Stimulated activated naive CD8-positive, alpha-beta T cell treated with anti-CD3 and anti-CD28 coated beads, Interleukin-15, amount 100 ng/mL, for 72 hours (primary cell): Measurements from ENCODE around the gene PPP1R26.

Source experiments
- ATAC-seq: fragments of 150-1000 bp; cut with Tn5 transposase; 2 replicates; pipeline ENCODE4 v1.10.0; 2021; ENCODE audit warnings: mild to moderate bottlenecking, moderate library complexity
- DNase-seq, 2 donors: peaks; one replicate each; pipeline ENCODE4 v3.0.0; 2021 to 2022
- H3K27ac Mint-ChIP-seq, 2 donors: one replicate each; pipeline ENCODE4 v1.8.0; 2022; ENCODE audit warnings: mild to moderate bottlenecking in 2 of 2, mixed read lengths in 2 of 2, moderate library complexity in 2 of 2
- H3K27me3 Mint-ChIP-seq: one replicate; pipeline ENCODE4 v1.8.0; 2022; ENCODE audit warnings: mixed read lengths
- H3K4me1 Mint-ChIP-seq: one replicate; pipeline ENCODE4 v1.8.0; 2022; ENCODE audit warnings: mild to moderate bottlenecking, mixed read lengths
- H3K4me3 Mint-ChIP-seq, 2 donors: one replicate each; pipeline ENCODE4 v1.8.0; 2022; ENCODE audit warnings: mild to moderate bottlenecking in 2 of 2, mixed read lengths in 2 of 2, moderate library complexity in 1 of 2
- H3K9me3 Mint-ChIP-seq, 2 donors: one replicate each; pipeline ENCODE4 v1.8.0; 2022; ENCODE audit warnings: mixed read lengths in 2 of 2

PPP1R26 gene

DNA sequence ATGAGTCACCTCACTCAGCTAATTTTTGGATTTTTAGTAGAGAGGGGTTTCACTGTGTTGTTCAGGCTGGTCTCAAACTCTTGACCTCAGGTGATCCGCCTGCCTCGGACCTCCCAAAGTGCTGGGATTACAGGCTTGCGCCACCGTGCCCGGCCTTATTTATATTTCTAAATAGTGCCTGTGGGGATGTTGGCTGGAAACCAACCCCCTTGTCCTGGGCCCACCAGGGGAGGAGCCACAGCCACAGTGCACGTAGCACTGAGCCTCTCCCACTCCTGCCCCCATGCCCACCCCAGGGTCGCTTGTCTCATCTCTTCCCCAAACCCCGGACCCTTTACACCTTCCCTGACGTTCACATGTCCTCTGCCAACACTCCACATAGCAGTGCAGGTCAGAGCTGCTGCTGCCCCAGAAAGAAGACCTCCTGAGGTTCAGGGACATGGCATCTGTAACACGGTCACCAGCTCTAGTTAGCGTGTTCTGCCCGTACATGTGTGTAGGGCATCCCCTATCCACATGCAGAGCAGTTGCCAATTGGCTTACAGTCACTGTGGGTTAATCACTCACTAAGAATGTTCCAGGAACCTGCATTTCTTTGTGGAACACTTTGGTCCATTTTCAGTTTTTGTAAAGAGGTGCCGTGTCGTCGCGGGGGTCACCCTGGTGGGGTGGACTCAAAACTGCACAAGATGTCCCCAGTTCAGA is 10.7 kb downstream of the PPP1R26 start:
- Mint-ChIP-seq H3K27me3 (peaks cover 27% of the 10 kb centered on the region), H3K27ac (no peak overlapping the region)

DNA sequence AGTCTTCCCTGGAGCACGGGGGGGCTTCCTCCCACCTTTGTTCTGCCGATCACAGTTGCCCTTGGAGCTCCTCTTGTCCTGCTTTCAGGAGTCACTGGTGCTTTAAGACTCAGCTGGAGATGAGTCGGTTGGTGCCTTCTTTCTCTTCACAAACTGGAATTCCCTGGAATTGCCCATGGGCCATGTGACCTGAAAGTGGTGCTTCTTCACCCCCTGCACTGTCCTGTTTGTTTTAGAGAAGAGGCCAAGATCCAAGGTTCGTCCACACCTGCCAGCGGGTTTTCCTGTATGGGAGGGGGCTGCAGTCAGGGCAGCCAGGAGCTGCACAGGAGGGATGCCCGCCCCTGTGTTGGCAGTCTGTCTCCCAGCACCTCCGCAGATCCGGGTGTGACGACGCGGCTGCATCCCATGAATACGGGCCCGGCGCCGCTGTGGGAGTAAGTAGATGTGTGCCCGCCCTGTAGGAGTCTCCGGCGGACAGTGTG is 11.4 kb downstream of the PPP1R26 start:
- ATAC-seq (no peak), DNase-seq (no peak)
- no peaks in the 10 kb centered on the region for H3K9me3 Mint-ChIP-seq
- H3K27me3 Mint-ChIP-seq: peaks cover 26% of the 10 kb centered on the region
- no peaks in the 10 kb centered on the region for H3K4me1 Mint-ChIP-seq
- no peak overlapping the region for H3K4me3 Mint-ChIP-seq
- no peak overlapping the region for H3K27ac Mint-ChIP-seq

More for the DNA sequence above, 10.7 kb downstream of the PPP1R26 start:
- DNase-seq (no peak), ATAC-seq (no peak)
- no peak overlapping the region for H3K4me3 Mint-ChIP-seq
- no peaks in the 10 kb centered on the region for H3K4me1 Mint-ChIP-seq
- no peaks in the 10 kb centered on the region for H3K9me3 Mint-ChIP-seq

DNA sequence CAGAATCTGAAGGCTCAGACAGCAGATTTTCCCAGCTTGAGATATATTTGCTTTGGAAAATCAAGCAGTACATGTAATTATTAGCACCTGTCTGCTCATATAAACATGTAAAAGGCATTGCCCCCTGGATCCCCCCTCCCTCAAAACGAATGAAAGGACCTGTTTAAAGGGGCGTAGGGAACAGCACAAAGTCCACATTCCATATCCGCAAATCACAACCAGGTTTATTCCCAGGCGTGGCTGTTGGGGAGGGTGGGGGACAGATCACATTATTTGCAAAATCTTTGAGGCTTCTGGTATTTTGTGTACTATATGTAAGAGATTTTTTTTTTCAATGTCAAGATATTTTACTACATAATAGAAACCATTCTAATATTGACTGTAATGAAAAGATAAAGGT is 12.2 kb downstream of the PPP1R26 start:
- H3K4me3 Mint-ChIP-seq: no peak overlapping the region
- peaks cover 26% of the 10 kb centered on the region for H3K27me3 Mint-ChIP-seq
- H3K4me1 Mint-ChIP-seq: no peaks in the 10 kb centered on the region
- H3K27ac Mint-ChIP-seq: no peak overlapping the region
- no peak for ATAC-seq
- DNase-seq: no peak
- no peaks in the 10 kb centered on the region for H3K9me3 Mint-ChIP-seq

DNA sequence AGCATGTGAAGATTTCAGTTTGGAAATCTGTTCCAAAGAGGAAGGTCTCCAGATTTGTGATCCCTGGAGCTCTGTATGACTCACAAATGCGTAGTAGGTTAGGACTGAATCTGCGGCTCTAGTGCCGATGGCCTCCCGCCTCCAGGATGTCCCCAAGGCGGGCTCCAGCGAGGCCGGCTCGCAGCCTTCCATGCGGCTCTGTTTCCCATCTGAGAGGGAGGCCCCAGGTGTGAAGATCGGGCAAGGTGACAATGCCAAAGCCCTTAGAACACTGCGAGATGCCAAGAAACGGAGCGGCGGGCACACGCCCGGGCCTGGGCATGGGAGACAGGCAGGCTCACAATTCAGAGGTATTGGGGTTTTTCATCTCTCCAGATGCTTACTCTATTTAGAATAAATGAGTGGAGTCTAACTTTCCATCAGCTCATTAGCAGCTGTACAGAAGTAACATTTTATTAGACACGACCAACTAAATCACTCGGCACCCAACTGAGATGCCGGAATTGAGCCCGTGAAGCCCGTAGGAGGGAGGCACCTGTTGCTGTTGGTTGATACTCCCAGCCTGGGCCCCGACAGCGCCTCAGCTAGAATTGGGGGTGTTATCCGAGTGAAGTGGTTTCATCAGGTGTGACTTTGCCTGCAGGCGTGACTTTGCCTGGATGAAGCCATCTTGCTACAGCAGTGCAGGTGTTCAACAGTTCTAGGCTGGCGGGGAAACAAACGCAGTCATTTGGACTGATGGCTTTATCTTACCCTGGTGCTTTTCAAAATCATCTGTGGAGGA is 13.5 kb downstream of the PPP1R26 start:
- ATAC-seq (no peak), DNase-seq (no peak)
- H3K9me3 Mint-ChIP-seq: no peaks in the 10 kb centered on the region
- H3K4me3 Mint-ChIP-seq: no peak overlapping the region
- H3K27ac Mint-ChIP-seq: no peak overlapping the region
- no peaks in the 10 kb centered on the region for H3K4me1 Mint-ChIP-seq
- H3K27me3 Mint-ChIP-seq: peaks cover 26% of the 10 kb centered on the region

DNA sequence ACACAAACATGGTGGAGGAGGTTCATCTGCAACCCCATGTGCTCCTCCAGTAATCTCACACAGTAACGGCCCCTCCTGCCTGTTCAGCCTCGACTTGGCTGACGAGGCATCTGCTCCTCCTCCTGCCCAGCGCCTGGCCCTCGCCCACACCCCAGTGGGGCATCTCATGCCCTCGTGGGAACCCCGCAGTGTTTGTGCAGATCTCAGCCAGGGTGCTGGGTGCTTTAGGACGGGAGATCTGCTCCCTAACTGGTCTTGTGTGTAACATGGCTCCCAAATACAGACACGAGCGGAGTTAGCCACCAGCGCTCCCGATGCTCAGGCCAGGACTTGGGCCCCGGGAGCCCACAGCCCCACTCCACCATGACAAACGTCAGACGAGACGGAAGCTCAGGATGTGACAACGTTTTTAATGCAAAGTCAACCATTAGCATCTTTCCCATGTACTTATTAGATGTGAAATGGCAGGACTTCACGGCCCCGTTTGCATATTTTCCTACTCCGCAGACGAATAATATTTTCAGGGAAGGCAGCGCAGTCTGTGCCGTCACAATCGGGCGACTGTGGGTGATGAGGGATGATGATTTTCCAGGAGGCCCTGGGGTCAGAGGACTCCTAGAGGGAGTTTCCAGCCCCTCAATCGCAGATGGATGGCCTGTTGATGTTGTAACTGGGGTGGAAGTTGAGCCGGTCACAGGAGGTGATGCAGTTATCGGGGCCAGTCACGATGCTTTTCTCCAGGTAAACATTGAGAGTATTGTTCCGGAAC is 15.4 kb downstream of the PPP1R26 start:
- no peak for ATAC-seq
- H3K4me1 Mint-ChIP-seq: peaks cover 6% of the 10 kb centered on the region
- no peak overlapping the region for H3K27ac Mint-ChIP-seq
- no peaks in the 10 kb centered on the region for H3K9me3 Mint-ChIP-seq
- H3K27me3 Mint-ChIP-seq: peaks cover 26% of the 10 kb centered on the region
- no peak overlapping the region for H3K4me3 Mint-ChIP-seq
- no peak for DNase-seq

DNA sequence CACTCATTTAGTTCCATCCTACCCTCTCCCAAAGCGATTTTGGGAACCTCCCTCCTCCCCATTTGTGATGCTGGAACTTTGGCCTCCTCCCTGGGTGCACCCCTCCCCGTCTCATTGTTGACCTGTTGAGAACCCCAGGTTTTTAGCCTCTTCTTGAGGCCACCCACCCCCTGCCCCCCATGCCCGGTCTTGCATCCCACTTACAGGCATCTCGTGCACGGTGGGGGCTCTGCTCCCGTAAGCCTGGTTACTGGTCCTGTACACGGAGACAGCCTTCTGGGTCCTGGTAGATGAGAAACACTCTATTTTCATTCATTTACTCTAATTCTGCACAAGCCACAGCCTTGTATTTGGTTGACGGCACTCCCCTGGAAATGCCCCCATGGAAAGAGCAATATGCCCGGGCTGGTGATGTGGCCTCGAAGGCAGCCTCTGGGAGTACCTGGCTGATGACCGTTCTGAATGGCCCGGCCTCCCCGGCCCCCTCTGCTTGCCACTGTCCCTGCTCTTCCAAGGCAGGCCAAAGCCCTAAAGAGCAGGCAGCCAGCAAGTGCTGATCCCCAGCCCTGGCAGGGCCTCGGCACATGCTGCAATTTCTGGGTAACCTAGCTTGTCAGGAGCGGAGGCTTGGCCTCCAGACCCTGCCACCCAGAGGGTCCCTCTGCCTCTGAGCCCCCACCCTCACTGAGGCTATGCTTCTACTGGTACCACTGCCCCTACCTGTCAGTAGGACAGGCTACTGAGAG is 19.0 kb downstream of the PPP1R26 start:
- Mint-ChIP-seq H3K27me3 (peaks cover 10% of the 10 kb centered on the region), H3K9me3 (no peaks in the 10 kb centered on the region), H3K27ac (no peak overlapping the region), H3K4me3 (no peak overlapping the region), H3K4me1 (peaks cover 30% of the 10 kb centered on the region)
- ATAC-seq (no peak), DNase-seq (no peak)

DNA sequence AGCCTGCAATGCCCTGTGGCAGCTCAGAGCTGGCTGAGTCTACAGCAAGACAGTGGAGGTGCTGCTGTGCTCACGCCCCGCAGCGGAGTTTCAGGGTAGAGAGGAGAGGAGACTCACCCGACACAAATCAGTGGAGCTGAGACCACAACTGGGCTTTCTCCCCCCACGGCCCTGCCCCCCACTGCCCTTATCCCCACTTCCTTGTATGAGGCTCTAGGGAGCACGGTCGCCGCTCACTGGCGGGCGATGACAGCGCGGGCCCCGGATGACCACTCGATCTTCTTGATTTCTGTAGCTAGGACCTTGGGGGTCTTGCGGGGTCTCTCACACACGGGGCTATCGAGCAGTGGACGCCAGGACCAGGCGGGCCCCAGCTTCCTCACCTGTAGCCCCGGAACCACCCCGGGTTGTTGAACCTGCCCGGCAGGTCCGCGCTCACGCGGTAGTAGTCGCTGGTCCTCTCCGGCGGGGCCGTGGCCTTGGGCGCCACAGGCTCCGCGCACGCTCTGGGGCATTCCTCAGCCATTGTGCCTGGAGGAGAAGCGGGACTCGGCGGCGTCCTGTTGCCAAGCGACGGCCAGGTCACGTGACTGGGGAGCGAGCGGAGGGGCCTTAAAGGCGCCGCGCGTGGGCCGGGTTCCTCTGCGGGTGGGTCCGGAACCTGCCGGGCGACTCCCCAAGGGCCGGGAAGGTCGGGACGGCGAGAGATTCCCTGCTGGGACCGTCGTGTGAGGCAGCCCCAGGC is 19.9 kb downstream of the PPP1R26 start:
- DNase-seq (peak; percentile 69 to 80), ATAC-seq (peak; percentile 53)
- peaks cover 10% of the 10 kb centered on the region for H3K27me3 Mint-ChIP-seq
- H3K4me1 Mint-ChIP-seq: peaks cover 34% of the 10 kb centered on the region
- peak overlapping the region; percentile 87 to 89 for H3K4me3 Mint-ChIP-seq
- no peaks in the 10 kb centered on the region for H3K9me3 Mint-ChIP-seq
- H3K27ac Mint-ChIP-seq: peak overlapping the region in 1 of 2 donors; percentile 34

DNA sequence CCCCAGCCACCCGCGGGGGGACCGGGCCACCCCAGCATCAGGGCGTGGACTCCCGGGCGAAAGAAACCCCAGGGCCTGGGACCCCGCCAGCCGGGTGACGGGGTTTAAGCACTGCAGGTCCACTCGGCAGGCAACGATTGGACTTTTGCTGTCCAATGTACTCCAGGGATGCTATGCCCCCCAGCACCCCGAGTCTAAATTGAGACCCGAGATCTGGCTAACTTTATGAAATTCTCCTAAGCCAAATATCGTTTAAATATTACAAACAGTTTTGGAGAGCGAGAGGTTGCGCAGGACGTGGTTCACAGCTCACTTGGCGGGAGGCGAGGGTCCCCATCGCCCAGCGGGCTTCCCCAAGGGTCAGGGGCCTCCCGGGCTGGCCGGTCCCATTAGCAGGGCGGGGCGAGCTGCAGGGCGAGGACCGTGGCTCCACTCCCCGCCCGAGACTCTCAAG is 20.5 kb downstream of the PPP1R26 start:
- ATAC-seq (peak; percentile 5), DNase-seq (no peak)

DNA sequence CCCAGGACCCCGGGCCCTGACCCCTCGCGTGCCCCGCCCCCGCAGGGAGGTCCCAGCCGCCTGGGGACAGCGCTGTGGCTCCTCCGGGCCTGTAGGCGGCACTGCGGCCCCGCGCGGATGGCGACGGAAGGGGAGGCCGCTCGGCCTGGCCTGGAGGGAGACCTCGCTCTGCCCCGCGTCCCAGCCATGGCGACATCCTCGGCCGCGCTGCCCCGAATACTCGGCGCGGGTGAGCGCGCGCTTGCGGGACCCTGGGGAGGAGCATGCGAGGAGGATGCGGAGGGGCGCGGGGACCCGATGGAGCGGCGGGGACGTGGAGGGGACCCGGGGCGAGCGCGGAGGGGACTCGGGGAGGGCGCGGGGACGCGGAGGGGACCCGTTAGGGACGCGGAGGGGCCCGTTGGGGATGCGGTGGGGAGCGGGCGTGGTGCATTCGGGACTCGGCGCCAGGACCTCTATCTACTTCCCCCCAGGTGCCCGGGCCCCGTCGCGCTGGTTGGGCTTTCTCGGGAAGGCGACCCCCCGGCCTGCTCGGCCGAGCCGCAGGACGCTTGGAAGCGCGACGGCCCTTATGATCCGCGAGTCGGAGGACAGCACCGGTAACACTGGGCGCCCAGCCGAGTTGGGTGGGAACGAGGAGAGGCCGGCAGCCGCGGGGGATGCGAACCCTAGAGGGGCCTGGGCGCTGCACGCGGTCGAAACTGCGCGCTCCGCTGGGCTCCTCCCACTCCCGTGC is 21.1 kb downstream of the PPP1R26 start, which contains the start of gene MRPS2:
Gene MRPS2 (plus strand): TSS at position 158 of the 736 bp plus-strand sequence. CDS start 29 bp downstream, at position 187.
- Mint-ChIP-seq H3K4me1 (peaks cover 34% of the 10 kb centered on the region), H3K27me3 (no peaks in the 10 kb centered on the region), H3K4me3 (peak within 1 kb of the TSS; percentile 89 to 94), H3K27ac (peak within 1 kb of the TSS; percentile 98), H3K9me3 (no peaks in the 10 kb centered on the region)
- DNase-seq (peak; percentile 88 to 91), ATAC-seq (peak; percentile 95)

More for the DNA sequence above, 20.5 kb downstream of the PPP1R26 start:
- Mint-ChIP-seq H3K9me3 (no peaks in the 10 kb centered on the region), H3K4me3 (peak overlapping the region; percentile 89 to 94), H3K27me3 (peaks cover 4% of the 10 kb centered on the region), H3K4me1 (peaks cover 34% of the 10 kb centered on the region), H3K27ac (no peak overlapping the region)

DNA sequence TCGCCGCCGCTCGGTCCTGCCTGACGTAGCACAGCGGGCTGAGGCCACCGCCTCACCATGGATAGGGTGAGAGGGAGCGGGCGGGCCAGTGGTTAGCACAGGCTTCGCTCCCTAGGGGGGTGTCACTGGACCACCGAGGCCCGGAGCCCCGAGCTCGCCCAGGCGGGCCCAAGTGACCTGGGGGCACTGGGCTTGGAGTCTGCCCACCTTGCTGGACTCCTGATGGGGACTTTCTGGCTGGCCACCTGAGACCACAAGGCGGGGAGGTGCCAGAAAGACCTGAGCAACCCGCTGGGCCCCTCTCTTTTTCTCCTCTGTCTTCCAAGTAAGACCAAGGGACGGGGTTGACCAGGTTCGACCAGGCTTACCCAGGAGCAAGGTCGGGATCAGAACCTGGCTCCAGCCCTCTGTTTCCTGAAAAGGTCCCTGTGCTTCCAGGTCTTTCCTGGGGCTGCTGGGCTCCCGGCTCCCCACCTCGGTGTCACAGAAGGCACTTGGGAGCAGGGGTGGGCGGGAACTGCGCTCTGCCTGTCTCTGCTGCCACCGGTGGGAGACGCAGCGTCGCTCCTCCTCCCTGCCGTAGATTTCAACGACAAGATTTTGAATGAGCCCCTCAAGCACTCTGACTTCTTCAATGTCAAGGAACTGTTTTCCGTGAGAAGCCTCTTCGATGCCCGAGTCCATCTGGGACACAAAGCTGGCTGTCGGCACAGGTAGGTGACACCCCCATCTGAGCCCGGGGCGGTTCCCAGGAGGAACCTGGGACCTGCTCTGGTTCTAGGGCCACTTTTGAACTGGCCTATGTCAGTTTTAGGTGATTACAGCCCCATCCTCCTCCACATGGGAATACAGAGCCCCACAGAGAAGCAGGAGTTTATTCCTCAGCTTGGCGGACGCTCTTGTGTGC is 21.9 kb downstream of the PPP1R26 start:
- Mint-ChIP-seq H3K27ac (peak overlapping the region; percentile 78 to 98), H3K4me3 (peak overlapping the region; percentile 89 to 94), H3K4me1 (peaks cover 34% of the 10 kb centered on the region), H3K27me3 (no peaks in the 10 kb centered on the region), H3K9me3 (no peaks in the 10 kb centered on the region)
- DNase-seq: no peak
- no peak for ATAC-seq

DNA sequence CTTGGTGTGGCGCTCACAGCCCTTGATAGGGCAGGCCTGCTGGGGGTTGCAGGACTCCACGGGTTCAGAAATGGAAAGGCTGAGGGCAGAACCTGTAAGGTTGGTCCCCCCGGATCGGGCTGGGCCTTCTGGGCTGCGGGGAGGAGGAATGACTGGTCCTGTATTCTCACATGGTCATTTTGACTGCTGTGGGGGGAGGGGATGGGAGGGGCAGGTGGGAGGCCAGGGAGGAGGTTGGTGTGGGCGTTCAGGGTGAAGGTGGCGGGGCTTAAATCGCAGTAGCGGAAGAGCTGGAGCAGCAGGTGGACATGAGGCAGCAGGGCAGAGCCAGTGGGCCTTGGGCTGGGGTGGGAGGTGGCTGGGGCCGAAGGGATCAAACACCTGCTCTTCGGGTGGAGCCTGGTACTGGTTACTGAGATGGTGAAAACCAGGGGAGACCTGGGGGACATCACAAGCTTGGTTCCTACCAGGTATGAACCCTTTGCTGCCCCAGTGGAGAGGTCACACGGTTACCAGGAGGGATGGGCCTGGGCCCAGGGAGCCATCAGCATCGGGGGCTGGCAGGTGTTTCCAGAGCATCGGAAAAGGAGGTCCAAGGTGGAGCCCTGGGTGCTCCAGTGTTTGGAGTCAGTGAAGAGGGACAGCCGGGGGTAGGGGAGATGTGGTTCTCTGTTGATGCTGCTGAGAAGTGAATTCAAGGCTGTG is 22.7 kb downstream of the PPP1R26 start:
- H3K27ac Mint-ChIP-seq: peak overlapping the region in 1 of 2 donors; percentile 93
- no peaks in the 10 kb centered on the region for H3K9me3 Mint-ChIP-seq
- ATAC-seq (no peak), DNase-seq (no peak)
- H3K4me1 Mint-ChIP-seq: peaks cover 34% of the 10 kb centered on the region
- H3K4me3 Mint-ChIP-seq: peak overlapping the region; percentile 89 to 94
- H3K27me3 Mint-ChIP-seq: no peaks in the 10 kb centered on the region

DNA sequence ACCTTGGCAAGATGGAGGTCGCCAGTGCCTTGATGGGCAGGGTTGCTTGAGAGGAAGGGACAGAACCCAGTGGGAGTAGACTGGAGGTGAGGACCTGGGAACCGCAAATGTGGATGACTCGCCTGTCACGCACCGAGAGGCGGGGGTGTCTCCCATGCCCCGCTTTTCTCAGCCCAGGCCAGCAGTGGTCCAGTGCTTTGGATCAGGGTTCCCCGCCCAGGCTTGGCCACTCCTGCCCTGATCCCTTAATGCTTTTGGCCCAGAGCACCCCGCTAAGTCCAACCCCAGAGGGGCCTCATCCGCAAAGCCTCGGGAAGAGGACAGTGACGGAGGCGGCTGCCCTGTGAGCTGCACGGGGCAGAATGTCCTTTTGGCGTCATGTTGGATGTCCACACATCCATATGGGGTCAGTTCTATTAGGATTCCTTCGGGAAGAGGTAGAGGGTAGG is 23.3 kb downstream of the PPP1R26 start:
- Mint-ChIP-seq H3K27ac (peak overlapping the region in 1 of 2 donors; percentile 83), H3K4me3 (no peak overlapping the region), H3K4me1 (peaks cover 34% of the 10 kb centered on the region), H3K27me3 (no peaks in the 10 kb centered on the region), H3K9me3 (peaks cover 0 to 2% of the 10 kb centered on the region in 2 donors)
- DNase-seq: no peak
- no peak for ATAC-seq
